HUES6 (cell line): ENCODE data around the gene NLRP9.

Source experiments
- H3K27ac ChIP-seq: 2 replicates; pipeline ENCODE4 v1.7.0; 2013; ENCODE audit warnings: low read depth, mild to moderate bottlenecking, low read length, inconsistent platforms
- H3K27me3 ChIP-seq: 2 replicates; pipeline ENCODE4 v1.6.1; 2013; ENCODE audit warnings: low read length; ENCODE audit not compliant: control insufficient read depth, insufficient read depth
- H3K36me3 ChIP-seq: 2 replicates; pipeline ENCODE4 v1.6.1; 2013; ENCODE audit warnings: low read length; ENCODE audit not compliant: control insufficient read depth, insufficient read depth
- H3K4me1 ChIP-seq: 2 replicates; pipeline ENCODE4 v1.6.1; 2013; ENCODE audit warnings: low read length; ENCODE audit not compliant: control insufficient read depth, insufficient read depth
- H3K4me3 ChIP-seq: 2 replicates; pipeline ENCODE4 v1.5.1; 2013; ENCODE audit warnings: low read depth, low read length
- H3K9ac ChIP-seq: one replicate; pipeline ENCODE4 v1.6.1; 2013; ENCODE audit warnings: mild to moderate bottlenecking, low read length
- H3K9me3 ChIP-seq: 2 replicates; pipeline ENCODE4 v1.6.1; 2013; ENCODE audit warnings: low read depth, low read length; ENCODE audit not compliant: control insufficient read depth, insufficient read depth

The NLRP9 gene

DNA sequence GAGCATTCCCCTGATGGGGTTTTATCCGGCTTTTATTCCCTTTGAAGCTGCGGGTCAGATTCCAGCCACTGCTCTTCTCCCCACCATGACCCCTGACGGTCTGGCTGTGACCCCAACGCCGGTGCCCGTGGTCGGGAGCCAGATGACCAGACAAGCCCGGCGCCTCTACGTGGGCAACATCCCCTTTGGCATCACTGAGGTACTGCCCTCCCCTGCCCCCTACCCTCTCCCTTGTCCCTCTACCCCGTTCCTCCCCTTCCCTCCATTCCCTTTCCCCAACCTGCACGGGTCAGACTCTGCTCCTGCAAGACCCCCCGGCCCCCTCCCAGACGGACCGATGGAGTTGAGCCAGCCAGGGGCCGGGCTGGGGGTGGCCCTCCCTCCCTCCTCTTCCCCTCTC, 77.2 kb downstream of the NLRP9 start:
- Histone ChIP-seq H3K27me3 (no peaks in the 10 kb centered on the region), H3K9me3 (no peaks in the 10 kb centered on the region), H3K4me1 (peaks cover 19% of the 10 kb centered on the region), H3K36me3 (peaks cover 78% of the 10 kb centered on the region), H3K27ac (no peak overlapping the region), H3K4me3 (no peak overlapping the region), H3K9ac (no peak overlapping the region)

DNA sequence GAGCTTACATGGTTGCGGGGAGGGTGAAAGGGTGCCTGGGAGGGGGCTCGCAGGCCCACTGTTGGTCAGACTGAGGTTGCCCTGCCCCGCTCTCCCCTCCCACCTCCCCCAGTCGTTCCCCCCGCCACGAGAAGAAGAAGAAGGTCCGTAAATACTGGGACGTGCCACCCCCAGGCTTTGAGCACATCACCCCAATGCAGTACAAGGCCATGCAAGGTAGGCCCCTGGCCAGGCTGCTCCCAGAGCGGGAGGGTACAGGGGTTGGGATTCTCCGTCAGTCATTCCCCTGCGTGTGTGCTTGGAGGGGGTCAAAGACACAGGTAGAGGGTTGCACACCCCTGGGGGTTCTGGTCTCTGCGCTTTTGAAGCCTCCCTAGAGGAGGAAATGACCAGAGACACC, 77.8 kb downstream of the NLRP9 start:
- peaks cover 72% of the 10 kb centered on the region for H3K36me3 ChIP-seq
- peaks cover 19% of the 10 kb centered on the region for H3K4me1 ChIP-seq
- H3K27ac ChIP-seq = no peak overlapping the region
- H3K27me3 ChIP-seq = no peaks in the 10 kb centered on the region
- H3K9ac ChIP-seq = no peak overlapping the region
- no peaks in the 10 kb centered on the region for H3K9me3 ChIP-seq
- H3K4me3 ChIP-seq = no peak overlapping the region

DNA sequence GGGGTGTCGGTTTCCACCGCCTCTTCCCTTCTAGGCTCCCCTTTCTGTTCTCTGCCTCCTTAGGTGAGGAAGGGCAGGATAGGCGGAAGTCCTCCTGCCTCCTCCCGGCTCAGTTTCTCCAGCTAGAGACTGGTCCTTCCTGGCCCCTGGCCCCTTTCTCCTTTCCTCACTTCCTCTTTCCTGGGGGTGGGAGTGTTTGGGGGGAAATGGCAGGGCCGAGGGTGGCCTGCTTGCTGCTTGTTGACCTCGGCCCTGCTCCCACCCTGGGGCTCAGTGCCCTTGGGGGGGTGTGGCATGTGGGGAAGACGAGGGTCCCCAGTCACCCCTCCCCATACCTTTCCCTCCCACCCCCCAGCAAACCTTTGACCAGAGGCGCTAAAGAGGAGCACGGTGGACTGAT, 78.4 kb downstream of the NLRP9 start:
- Histone ChIP-seq H3K9ac (no peak overlapping the region), H3K4me3 (no peak overlapping the region), H3K27ac (no peak overlapping the region), H3K27me3 (no peaks in the 10 kb centered on the region), H3K4me1 (peaks cover 19% of the 10 kb centered on the region), H3K36me3 (peaks cover 67% of the 10 kb centered on the region), H3K9me3 (no peaks in the 10 kb centered on the region)

DNA sequence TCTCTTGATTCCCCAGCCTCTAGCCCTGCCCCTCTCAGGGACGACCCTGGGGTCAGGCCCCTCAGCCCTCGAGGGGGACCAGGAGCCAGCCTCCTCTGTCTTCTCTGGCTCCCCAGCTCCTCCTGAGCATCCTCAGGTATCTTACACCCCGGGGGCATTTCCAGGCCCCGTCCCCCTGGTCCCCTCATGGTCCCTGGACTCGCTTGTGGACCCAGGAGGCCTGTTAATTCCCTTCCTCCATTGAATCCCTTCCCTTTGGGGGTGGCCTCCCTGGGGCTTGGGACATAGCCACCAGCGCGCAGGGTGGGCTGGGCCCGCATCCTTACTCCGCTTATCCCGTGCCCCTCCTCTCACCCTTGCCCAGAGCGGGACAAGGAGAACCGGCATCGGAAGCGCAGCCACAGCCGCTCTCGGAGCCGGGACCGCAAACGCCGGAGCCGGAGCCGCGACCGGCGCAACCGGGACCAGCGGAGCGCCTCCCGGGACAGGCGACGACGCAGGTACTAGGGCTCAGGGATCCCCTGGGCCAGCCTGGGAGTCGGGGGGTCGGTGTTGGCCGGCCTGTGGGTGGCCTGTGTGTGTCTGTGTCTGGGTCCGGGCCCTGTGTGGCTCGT, 79.2 kb downstream of the NLRP9 start:
- Histone ChIP-seq H3K27ac (no peak overlapping the region), H3K27me3 (no peaks in the 10 kb centered on the region), H3K4me1 (peaks cover 19% of the 10 kb centered on the region), H3K9me3 (no peaks in the 10 kb centered on the region), H3K36me3 (peaks cover 59% of the 10 kb centered on the region), H3K9ac (no peak overlapping the region), H3K4me3 (no peak overlapping the region)
